T-helper 1 cell (primary cell): ENCODE measurements around the gene GRM7.

Experiments
- DNase-seq, 5 donors: peaks; one replicate each; pipeline ENCODE4 v3.0.0-alpha.2; 2012 to 2020

Gene GRM7

DNA sequence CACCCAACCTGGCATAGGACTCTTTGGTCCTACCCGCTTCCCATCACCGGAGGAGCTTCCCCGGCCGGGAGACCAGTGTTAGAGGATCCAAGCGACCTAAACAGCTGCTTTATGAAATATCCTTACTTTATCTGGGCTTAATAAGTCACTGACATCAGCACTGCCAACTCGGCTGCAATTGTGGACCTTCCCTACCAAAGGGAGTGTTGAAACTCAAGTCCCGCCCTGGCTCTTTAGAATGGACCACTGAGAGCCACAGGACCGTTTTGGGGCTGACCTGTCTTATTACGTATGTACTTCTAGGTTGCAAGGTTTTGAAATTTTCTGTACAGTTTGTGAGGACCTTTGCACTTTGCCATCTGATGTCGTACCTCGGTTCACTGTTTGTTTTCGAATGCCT lies 879.5 kb downstream of the GRM7 start:
- no peak for DNase-seq

DNA sequence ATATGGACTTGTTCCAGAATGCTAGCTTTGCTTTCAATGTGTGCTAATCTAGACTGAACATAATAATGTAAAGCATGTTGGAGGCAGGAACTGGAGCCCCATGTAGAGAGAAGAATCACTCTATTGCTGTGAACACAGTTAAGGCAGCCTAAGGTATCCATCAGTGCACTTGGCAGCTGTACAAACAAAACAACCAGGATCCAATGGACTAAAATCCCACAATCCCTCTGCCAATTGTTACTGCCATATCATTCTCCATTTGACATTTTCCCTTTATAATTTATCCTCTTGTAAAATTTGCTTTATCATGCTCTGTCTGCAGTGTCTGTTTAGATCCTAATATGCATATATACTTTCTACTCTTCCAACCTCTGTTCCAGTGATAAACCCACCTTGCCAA lies 883.9 kb downstream of the GRM7 start:
- no peak for DNase-seq

GRCh38 chr3:7745711-7746110 lies 884.8 kb downstream of the GRM7 start:
- DNase-seq: no peak

- no peak for DNase-seq
These were observed 889.2 kb downstream of the GRM7 start for GRCh38 chr3:7749931-7750695.

DNA sequence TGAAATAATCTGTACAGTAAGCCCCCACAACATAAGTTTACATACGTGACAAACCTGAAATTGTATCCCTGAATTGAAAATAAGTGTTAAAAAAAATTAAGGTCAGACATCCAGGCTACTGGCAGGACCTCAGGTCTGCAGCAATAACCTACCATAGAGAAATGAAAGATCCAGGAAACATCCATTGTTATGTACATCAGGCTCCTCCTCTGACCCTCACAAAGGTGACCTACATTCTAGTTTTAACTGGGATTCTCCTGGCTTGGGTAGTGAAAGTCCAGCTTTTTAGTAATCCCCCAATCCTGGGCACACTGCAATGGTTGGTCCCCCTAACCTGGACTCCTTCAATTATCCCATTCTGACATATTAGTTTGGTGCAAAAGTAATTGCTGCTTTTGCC lies 891.1 kb downstream of the GRM7 start:
- no peak for DNase-seq

- no peak for DNase-seq
These were observed 893.9 kb downstream of the GRM7 start for GRCh38 chr3:7754653-7755441.

DNA sequence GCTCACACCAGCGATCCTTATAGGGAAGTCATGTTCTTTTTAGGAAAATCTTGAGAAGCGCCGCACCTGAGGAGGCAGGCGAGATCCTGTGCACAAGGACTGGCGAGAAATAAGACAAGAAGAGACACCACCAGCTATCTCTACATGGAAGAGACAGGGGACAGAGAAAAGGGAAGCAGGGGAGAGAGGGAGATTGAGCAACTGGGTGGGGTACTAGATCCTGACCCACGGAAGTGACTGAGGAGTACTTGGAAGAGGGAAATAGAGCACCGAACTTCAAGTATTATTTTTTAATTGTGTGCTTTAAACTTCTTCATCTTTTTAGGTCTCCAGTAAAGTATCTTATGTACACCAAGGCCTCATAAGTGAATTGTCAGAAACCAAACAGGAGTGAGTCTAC lies 898.7 kb downstream of the GRM7 start:
- DNase-seq: no peak

DNA sequence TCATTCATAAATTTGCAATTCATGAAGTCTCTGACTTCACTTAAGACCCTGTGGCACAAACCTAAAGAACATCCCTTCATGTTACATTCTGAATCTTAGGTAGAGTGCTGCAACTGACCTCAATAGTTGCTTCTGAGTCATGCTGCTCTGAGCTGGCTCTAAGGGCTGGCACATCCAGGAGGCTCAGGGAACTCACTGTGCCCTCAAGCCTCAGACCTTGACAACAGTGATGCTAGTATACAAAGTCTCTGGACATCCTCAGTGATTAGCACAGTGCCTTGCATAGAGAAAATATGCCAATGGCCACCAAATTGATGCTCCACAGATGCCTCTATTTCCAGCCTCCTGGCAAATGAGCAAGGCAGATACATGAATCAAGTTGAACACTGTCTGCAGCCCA lies 899.8 kb downstream of the GRM7 start:
- DNase-seq: no peak

DNA sequence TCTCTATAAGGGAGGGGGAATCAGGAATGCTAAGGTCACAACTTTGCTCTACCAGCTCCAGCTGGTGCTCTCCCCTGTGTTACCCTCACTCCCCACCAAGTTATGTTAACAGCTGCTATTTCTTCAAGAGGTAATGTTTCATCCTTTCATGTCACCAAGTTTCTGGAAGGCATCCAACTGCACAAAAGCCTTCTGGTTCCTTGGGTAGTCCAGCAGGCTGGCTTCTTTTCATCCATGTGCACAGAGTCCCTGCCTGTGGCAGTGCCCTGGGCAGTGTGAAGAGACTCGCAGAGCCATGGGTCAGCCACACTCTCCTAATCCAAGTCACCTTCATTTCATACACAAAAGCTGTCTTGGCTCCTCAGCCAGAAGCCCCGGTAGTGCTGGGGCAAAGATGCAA lies 903.2 kb downstream of the GRM7 start:
- no peak for DNase-seq

GRCh38 chr3:7766530-7766929 lies 905.6 kb downstream of the GRM7 start:
- no peak for DNase-seq

DNA sequence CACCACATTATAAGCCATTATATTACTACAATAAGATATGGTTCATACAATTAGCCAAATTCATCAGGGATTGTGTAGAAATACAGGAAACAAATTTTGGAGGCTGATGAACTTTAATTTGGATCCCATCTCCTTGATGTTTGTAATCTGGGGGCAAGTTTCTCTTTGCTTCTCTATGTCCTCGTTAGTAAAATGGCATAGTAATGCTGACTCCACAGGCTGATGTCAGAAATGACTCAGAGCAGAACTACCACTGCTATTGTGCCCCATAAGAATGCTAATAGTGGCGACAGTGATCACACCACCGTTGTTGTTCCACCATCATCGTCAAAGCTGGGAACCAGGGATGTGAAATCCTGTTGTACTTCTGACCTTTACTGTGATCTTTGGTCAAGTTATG lies 918.4 kb downstream of the GRM7 start:
- DNase-seq: no peak

DNA sequence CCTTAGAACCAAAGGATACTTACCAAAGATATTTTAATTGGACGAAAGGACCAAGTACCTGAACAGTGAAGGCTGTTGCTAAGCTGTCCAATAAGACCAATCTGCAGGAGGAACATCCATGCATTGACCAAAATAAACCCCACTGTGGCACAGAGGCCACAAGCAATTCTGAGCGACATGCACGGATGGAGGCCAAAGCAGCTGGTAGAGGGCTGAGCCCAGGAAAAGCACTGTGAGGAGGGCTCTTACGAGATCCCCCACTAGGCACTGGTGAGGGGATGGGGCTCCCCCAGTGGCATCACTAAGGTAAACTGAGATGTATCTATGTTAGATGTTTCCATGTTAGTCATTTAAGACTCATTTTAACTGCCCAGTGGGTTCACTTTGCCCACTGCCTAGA lies 920.5 kb downstream of the GRM7 start:
- DNase-seq: no peak

GRCh38 chr3:7787871-7788828 lies 927.2 kb downstream of the GRM7 start:
- no peak for DNase-seq

DNA sequence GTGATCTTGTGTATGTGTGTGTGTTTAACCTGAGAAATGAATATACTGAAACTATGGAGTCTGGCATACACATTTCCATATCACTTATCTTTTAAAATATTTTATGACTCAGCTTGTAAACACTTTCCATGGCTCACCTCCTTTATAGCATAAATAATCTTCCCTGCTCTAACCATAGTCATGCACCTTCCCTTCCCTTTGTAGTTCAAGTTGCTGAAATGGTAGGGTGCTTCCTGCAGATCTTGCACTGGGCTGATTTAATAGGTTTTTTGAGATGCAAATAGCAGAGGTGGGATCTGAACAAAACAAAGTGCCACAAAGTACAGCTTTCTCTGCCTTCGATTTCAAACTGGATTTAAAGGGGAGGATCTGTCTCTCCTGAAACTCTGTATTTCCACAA lies 928.0 kb downstream of the GRM7 start:
- DNase-seq: no peak

DNA sequence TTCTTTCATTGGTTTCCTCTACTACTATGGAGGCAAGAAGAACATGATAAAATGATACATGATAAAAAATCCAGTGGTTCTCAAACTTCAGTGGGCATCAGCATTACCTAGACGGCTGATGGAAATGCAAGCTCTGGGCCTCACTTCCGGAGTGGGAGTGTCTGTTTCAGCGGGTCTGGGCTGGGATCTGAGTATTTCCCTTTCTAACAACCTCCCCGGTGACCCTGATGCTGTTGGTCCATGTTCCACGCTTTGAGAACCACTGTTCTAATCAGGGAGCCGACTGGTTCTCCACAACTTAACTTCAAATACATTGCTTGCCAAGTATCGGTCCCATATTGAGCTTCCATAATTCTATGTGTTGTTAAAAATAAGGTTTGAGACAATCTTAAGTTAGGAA lies 928.4 kb downstream of the GRM7 start:
- no peak for DNase-seq

DNA sequence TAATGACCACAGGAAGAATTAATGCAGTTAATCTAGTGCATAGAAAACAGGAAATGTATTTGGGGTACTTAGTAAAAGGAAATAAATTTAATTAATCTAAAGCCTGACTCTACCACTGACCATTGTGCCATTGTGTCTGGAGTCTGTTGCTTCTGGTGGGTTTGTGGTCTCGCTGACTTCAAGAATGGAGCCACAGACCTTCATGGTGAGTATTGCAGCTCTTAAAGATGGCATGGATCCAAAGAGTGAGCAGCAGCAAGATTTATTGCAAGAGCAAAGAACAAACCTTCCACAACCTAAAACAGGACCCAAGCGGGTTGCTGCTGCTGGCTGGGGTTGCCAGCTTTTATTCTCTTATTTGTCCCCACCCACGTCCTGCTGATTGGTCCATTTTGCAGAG lies 929.2 kb downstream of the GRM7 start:
- DNase-seq: no peak
